ENCODE measurements around the gene CAPRIN2. TPM values are rescaled to one million over a fixed set of nuclear protein-coding genes. Genes with fewer than 3 reads are reported as not detected.

Gene CAPRIN2
- total RNA-seq, 1 donor from 2014 or later, result 15.9 TPM

DNA sequence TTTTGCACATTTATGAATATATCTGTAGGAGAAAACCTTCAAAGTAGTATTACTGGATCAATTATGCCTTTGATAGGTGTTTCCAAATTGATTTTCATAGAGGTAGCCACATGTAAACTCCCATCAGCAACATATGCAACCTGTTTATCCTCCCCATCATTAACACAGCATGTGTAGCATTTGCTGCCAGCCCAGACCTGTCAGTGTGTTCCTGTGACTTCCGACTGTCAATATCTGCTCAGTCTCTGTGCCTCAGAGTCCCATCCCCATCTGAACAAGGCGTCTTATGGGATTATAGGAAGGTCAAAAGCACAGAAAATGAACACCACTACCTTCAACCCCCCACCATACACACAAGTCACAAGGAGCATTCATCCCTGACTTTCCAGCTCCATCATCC, 9.5 kb upstream of the CAPRIN2 start:
- no peak for DNase-seq (ENCODE audit: low spot score)

DNA sequence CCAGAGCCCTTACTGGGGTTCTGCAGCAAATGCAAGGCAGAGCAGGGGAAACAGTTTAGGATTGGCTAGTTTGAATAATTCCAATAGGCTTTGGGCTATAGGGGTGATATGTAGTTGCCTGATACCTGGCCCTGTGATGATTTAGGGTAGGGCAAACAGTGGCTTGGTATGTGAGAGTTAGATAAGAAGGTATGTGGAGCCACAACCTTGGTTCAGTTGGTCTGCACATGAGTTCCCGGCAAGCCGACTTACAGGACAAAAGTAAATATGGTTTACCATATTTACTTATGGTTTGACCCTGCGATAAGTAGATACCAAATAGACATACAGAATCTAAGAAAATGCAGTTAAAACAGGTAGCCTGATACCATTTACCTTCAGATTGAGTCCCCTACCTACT, 8.3 kb upstream of the CAPRIN2 start:
- no peak for DNase-seq (ENCODE audit: low spot score)

- no peak for DNase-seq (ENCODE audit: low spot score)
These were observed 7.0 kb upstream of the CAPRIN2 start for GRCh38 chr12:30761730-30762129.

DNA sequence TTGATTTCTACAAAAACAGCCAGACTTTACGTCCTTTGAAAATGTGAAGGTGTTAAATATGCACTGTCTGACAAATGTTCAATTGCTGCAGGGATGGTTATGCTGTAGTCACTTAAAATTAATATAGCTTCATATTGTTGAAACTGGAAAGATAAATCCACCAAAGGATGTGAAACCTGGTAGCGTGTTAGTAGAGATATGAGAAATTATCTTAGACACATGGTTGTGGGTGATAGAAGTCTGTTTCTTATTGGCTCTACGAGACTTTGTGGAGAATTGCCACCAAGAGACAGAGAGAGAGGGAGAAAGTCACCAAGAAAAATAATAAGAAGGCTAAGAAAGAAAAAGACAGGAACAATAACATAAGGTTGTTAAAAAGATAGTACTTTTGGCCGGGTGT, 2.6 kb upstream of the CAPRIN2 start:
- DNase-seq (ENCODE audit: low spot score), result no peak

GRCh38 chr12:30756074-30756473, 1.3 kb upstream of the CAPRIN2 start:
- no peak for DNase-seq (ENCODE audit: low spot score)

- no peak for DNase-seq (ENCODE audit: low spot score)
These were observed 628 bp upstream of the CAPRIN2 start for GRCh38 chr12:30755395-30755762.

DNA sequence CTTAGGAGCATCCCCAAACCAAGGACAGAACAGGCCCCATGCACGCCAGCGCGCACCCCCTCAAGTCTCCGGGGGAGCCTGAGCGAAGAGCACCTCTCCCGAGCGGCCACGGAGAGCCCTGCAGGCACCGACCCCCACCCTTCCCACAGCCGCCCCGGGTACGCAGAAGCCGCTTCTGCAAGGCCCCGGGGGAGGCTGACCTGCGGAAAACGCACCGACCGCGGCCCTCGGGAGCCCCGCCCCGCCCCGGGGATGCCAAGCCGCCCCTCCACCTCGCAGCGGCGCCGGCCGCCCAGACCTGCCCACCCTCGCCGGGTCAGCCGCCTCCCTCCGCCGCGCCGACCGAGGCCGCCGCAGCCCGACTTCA, 385 bp downstream of the CAPRIN2 start:
- DNase-seq (ENCODE audit: low spot score), result no peak

GRCh38 chr12:30753751-30754382, 884 bp downstream of the CAPRIN2 start:
- no peak for DNase-seq (ENCODE audit: low spot score)

- no peak for DNase-seq (ENCODE audit: low spot score)
These were observed 1.5 kb downstream of the CAPRIN2 start for GRCh38 chr12:30753233-30753632.

DNA sequence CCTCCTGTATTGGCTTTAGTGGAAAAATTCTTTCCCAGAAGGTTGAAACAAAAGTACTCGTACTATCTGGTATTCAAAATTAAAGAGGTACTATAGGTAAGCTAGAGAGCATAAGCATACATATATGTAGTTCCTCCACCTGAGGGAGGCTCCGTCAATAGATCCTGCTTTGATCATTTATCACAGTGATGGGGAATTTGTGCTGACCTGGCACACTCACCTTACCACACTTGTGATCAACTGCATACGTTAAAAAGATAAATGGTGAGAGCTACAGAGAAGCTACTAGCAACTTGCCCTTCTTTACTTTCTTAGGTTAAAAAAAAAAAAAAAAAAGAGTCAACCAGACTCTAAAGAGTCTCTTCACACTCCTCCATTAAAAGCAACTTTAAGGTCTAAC, 2.5 kb downstream of the CAPRIN2 start:
- no peak for DNase-seq (ENCODE audit: low spot score)

- no peak for DNase-seq (ENCODE audit: low spot score)
These were observed 6.6 kb downstream of the CAPRIN2 start for GRCh38 chr12:30748147-30748546.

- DNase-seq (ENCODE audit: low spot score), result no peak
These were observed 8.6 kb downstream of the CAPRIN2 start for GRCh38 chr12:30746190-30746589.

- DNase-seq (ENCODE audit: low spot score), result no peak
These were observed 10.4 kb downstream of the CAPRIN2 start for GRCh38 chr12:30744321-30744720.

DNA sequence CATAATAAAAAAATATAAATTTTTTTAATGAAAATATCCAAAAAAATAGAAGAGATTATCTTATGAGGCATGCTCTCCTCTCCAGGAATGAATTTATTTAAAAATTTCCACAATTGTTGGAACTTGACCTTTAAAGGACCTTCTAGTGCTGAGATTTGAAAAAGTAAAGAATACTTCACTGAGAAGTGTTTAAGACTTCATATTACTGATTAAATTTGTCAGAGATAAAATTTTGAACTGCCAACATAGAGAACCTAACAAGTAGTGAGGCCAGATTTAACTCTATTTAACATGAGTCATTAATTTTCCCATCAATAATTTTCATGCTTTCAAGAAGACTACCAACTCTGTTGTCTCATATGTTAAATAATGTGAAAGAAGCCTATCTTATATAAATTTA, 14.5 kb downstream of the CAPRIN2 start:
- DNase-seq (ENCODE audit: low spot score), result no peak

GRCh38 chr12:30739020-30739419, 15.7 kb downstream of the CAPRIN2 start:
- no peak for DNase-seq (ENCODE audit: low spot score)

DNA sequence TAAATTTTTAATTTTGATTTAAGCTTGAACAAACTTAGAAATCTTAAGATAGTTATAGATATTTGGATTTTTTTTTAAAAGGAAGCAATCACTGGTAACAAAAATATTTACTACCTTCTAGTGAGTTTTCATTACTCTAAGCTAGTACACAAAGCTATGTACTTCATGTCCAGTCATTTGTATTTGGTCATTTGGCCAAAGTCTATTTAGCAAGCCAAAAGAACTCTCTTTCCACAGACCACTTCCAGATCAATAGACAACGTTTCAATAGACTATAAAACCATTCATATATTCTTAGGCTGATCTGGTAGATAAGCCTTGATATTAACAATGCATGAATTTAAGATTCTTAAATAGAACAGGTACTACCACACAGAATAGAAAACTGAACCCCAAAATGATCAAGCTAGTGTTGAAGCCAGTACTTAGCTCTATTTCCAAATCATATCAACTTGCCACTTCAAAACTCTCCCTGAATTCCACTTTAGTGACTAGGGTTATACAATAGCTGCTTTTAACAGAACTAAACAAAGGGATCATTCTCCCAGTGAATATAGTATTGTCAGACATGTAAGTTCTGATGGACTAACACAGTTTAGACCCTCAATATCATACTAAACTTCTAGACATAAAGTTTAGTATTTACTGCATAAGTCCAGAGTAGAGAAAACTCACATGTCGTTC, 21.7 kb downstream of the CAPRIN2 start:
- no peak for DNase-seq (ENCODE audit: low spot score)

DNA sequence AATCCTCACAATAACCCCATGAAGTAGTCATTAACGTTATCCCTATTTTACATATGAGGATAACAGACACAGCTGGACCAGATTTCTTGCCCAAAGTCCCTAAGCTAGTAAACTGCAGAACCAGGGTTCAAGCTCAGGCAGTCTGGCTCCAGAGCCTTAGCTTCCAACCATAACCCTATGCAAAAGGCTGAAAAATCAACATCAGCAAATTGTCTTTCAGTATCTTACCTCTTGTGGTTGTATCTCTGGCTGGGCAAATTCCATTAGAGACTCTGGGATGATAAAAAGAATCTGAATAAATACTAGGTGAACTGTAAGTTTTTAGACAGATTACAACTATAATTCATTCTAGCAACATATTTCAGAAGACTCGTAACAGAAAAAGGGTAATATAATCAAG, 24.7 kb downstream of the CAPRIN2 start:
- DNase-seq (ENCODE audit: low spot score), result no peak

DNA sequence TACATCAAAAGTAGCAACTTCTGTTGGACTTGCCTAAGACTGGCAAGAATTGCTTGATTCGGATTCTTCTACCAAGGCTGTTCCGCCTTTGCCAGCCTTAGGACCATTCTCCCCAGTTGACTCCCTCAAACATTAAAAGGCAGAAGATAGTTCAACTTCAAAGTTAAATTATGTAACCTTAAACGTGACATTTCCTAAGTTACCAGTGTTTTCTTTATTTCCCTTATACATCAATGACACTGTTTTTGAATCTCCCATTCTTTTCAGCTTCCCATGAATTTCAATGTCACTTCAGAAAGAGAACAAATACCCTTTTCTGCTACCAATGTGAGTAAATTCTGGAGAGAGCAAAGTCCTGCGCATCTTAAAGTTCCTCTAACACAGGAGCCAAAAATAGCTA, 25.2 kb downstream of the CAPRIN2 start:
- no peak for DNase-seq (ENCODE audit: low spot score)

DNA sequence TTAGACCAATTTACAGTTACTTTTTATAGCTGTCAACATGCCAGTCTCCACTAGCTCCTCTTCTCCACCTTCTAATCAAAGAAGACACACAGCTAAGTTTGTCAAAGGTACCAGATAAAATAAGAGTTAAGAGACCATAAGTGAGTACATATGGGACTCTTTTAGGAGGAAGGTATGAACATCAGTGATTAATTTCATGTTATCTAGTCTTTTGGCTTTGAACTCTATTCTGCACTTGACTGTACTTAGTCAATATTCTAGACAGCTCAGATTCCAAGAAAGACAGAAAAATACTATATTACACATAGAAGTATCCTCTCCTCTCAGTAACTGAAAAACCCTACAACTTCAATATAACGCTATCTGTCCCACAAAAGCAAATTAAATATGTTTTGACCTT, 28.1 kb downstream of the CAPRIN2 start:
- DNase-seq (ENCODE audit: low spot score), result no peak

DNA sequence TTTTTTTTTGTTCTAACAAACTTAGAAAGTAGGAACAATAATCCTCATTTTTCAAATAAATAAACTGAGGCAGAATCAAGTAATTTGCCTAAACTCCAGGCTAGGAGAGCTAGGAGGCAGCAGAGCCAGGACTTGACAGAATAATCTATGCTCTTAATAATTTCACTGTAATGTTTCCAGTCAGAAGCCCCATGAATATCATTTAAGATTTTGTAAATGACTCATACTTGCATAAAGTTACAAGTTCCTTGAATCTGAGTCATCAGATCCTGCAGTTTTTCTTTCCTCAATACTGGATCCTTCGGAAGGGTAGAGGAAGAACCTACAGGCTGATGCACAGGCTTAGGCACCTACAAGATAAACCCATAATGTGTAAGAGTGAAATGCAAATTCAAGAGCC, 29.0 kb downstream of the CAPRIN2 start:
- no peak for DNase-seq (ENCODE audit: low spot score)

GRCh38 chr12:30719060-30719459, 35.7 kb downstream of the CAPRIN2 start:
- DNase-seq (ENCODE audit: low spot score), result no peak

DNA sequence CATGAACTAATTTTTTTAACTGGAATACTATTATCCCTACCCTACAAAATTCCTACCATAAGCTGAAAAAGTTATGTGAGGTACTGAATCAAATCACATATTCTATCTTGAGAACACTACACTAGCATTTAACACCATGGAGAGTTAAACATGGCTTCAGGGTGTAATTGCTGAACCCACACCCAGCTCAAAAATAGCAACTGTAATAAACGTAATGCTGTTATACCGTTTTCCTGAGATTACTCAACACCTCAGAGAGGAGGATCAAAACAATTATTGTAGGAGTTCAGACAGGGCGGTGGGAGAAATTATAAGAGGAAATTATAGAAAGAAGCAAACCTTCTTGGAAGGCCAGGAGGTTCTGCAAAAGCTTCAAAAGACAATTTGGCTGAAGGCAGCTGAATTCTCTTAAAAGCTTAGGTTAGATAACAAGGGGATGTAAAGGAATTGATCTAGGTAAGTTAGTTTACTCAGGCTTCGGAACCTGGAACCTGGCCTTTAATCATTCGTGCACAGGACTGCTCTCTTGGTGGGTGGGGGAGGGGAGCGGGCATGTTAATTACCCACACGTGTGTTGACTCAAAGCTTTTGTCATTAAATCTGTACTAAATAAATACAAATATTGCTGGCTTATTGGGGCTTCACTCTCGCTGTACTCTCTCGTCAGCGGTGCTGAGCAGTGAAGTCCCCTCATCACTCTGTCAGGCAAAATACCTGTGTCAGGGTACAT, 47.0 kb downstream of the CAPRIN2 start:
- DNase-seq (ENCODE audit: low spot score), result no peak

DNA sequence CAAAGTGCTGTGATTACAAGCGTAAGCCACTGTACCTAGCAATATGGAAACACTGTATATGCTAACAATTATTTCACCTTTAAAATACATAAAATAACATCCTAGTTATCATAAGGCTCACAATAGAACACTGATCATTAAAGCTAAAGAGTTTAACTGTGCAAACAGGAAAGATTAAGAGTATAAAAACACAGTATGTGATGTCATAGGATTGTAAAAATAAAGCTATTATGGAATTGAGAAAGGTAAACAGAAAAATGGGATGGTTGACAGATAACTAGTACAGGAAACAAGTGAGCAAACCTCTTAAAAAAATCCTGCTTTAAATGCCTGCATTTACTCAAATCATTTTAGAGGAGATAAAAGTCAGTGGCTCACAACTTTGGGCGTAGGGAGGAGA, 48.3 kb downstream of the CAPRIN2 start:
- DNase-seq (ENCODE audit: low spot score), result no peak

Measured in mucosa of gallbladder (tissue), 1 donor.